ENCODE measurements around the gene MARK4.

GRCh38 chr19:45271735-45272108 is 20.7 kb downstream of the MARK4 start:
- TF ChIP-seq CTCF (IDR thresholded peaks at IDR 0.05) (no peak), POLR2AphosphoS5 (IDR thresholded peaks at IDR 0.05) (no peak)
